Naive thymus-derived CD4-positive, alpha-beta T cell (primary cell): ENCODE measurements around the gene CDK5RAP2. TPM values are rescaled to one million over a fixed set of nuclear protein-coding genes. Genes with fewer than 3 reads are reported as not detected.

Experiments used
- ATAC-seq: fragments of 150-1000 bp; cut with Tn5 transposase; 2 replicates; pipeline ENCODE4 v1.10.0; 2021; ENCODE audit warnings: mild to moderate bottlenecking, moderate library complexity
- CTCF ChIA-PET: fragments of 350-600 bp; sonication (Branson Sonifier 250); formaldehyde crosslinking; loops from one replicate; lab custom pipeline; 2021; ENCODE audit warnings: antibody characterized with exemption; lab: Charles Lee
- POLR2A ChIA-PET: fragments of 350-600 bp; sonication (Branson Sonifier 250); formaldehyde crosslinking; loops from one replicate; lab custom pipeline; 2021; ENCODE audit warnings: antibody characterized with exemption, inconsistent platforms; lab: Charles Lee
- DNase-seq, 9 donors: peaks; one replicate each; pipeline versions ENCODE4 v3.0.0 to v3.0.0-alpha.2; 2020 to 2022; ENCODE audit warnings: mixed read lengths in 1 of 9
- H3K27ac ChIP-seq: one replicate; pipeline ENCODE4 v1.7.0; 2013; ENCODE audit warnings: mild to moderate bottlenecking, low read depth, low read length, moderate library complexity
- H3K27me3 ChIP-seq, 2 donors: one replicate each; pipeline ENCODE4 v1.7.0; 2013; ENCODE audit warnings: low read length in 2 of 2, mild to moderate bottlenecking in 2 of 2, moderate library complexity in 2 of 2; ENCODE audit not compliant: control insufficient read depth in 2 of 2, insufficient read depth in 2 of 2
- H3K36me3 ChIP-seq, 3 experiments: 1 replicate in 2 of 3; 2 replicates in 1 of 3; pipeline ENCODE4 v1.7.0; 2013; ENCODE audit warnings: low read length in 3 of 3, mild to moderate bottlenecking in 3 of 3, moderate library complexity in 1 of 3; ENCODE audit not compliant: insufficient read depth in 3 of 3, control insufficient read depth in 2 of 3
- H3K4me1 ChIP-seq, 2 donors: one replicate each; pipeline ENCODE4 v1.7.0; 2013; ENCODE audit warnings: low read length in 2 of 2, mild to moderate bottlenecking in 2 of 2, moderate library complexity in 1 of 2; ENCODE audit not compliant: control insufficient read depth in 2 of 2, insufficient read depth in 2 of 2
- H3K4me3 ChIP-seq: 2 replicates; pipeline ENCODE4 v1.7.0; 2013; ENCODE audit warnings: mild to moderate bottlenecking, low read length
- H3K9me3 ChIP-seq, 3 experiments: 1 replicate in 2 of 3; 2 replicates in 1 of 3; pipeline ENCODE4 v1.7.0; 2013; ENCODE audit warnings: low read length in 3 of 3; ENCODE audit not compliant: control insufficient read depth in 2 of 3
- H3K27ac Mint-ChIP-seq, 9 donors: one replicate each; pipeline ENCODE4 v1.8.0; 2020 to 2022; ENCODE audit warnings: mixed read lengths in 9 of 9, mild to moderate bottlenecking in 8 of 9, moderate library complexity in 5 of 9, inconsistent platforms in 2 of 9
- H3K27me3 Mint-ChIP-seq, 5 donors: one replicate each; pipeline ENCODE4 v1.8.0; 2021 to 2022; ENCODE audit warnings: mixed read lengths in 5 of 5, mild to moderate bottlenecking in 1 of 5
- H3K36me3 Mint-ChIP-seq, 5 donors: one replicate each; pipeline ENCODE4 v1.8.0; 2020 to 2022; ENCODE audit warnings: mixed read lengths in 5 of 5, mild to moderate bottlenecking in 3 of 5, inconsistent platforms in 1 of 5
- H3K4me1 Mint-ChIP-seq, 7 donors: one replicate each; pipeline ENCODE4 v1.8.0; 2020 to 2022; ENCODE audit warnings: mixed read lengths in 7 of 7, mild to moderate bottlenecking in 3 of 7, inconsistent platforms in 1 of 7
- H3K4me3 Mint-ChIP-seq, 10 donors: one replicate each; pipeline ENCODE4 v1.8.0; 2020 to 2022; ENCODE audit warnings: mild to moderate bottlenecking in 10 of 10, mixed read lengths in 10 of 10, moderate library complexity in 6 of 10, inconsistent platforms in 2 of 10
- H3K9me3 Mint-ChIP-seq, 11 donors: one replicate each; pipeline ENCODE4 v1.8.0; 2020 to 2022; ENCODE audit warnings: mixed read lengths in 11 of 11, mild to moderate bottlenecking in 4 of 11, inconsistent platforms in 1 of 11, moderate library complexity in 1 of 11
- intact Hi-C, 2 donors: fragments of 100-400 bp; cut with micrococcal nuclease; formaldehyde crosslinking; loops; one replicate each; pipeline ENCODE4 v1.15.1; 2023
- polyA plus RNA-seq, 2 donors: library from polyadenylated mRNA; unstranded; fragments of 300-500 nt; fragmentation: Illumina TruSeq; gene quantifications; one replicate each; pipeline ENCODE4 v1.2.3, GENCODE V29; 2021
- total RNA-seq, 6 experiments: library from RNA in 5 of 6; stranded (reverse) in 5 of 6; gene quantifications; 1 replicate in 5 of 6; 2 replicates in 1 of 6; pipeline ENCODE4 v1.2.3 and lab custom pipeline; 2021 to 2026

Gene CDK5RAP2
- total and polyA plus RNA-seq, 7 experiments from 2014 or later: 23.7 to 98.1 (median 66.7) TPM

DNA sequence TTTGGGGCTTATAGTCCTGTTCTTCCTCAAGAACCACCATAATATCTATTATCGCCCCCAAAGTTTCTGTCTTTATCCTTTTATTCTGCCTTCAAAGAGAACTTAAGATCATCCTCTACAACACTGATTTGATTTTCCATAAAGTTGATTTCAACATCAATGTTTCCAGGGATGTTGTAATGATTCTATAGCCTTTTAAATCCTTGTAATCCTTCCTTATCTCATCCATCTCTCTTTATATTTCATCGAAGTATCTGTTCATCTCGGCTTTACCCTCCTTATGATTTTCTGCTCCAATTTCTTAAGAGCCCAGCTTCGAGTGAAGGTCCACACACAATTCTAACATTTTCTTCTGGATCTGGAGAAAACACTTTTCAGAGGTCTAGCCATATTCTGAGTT, 218.4 kb downstream of the CDK5RAP2 start:
- no peaks in the 10 kb centered on the region for H3K36me3 ChIP-seq
- Mint-ChIP-seq H3K36me3 (peaks cover 0 to 5% (median 4%) of the 10 kb centered on the region in 5 donors), H3K27me3 (peaks cover 0 to 4% (median 3%) of the 10 kb centered on the region in 5 donors), H3K4me3 (no peak overlapping the region), H3K27ac (no peak overlapping the region), H3K4me1 (no peaks in the 10 kb centered on the region), H3K9me3 (peaks cover 0 to 3% (median 0%) of the 10 kb centered on the region in 11 donors)
- H3K27me3 ChIP-seq: no peaks in the 10 kb centered on the region
- DNase-seq: no peak
- CTCF ChIA-PET: interaction anchor here (0.6 kb wide), 1 partner anchor 59 kb away, joined by 5 read pairs; no protein-coding TSS in a partner anchor
- ATAC-seq: no peak
- POLR2A ChIA-PET: no interaction called here
- H3K9me3 ChIP-seq: no peaks in the 10 kb centered on the region
- intact Hi-C loops: no loop called here
- no peak overlapping the region for H3K4me3 ChIP-seq
- H3K27ac ChIP-seq: no peak overlapping the region
- no peaks in the 10 kb centered on the region for H3K4me1 ChIP-seq

DNA sequence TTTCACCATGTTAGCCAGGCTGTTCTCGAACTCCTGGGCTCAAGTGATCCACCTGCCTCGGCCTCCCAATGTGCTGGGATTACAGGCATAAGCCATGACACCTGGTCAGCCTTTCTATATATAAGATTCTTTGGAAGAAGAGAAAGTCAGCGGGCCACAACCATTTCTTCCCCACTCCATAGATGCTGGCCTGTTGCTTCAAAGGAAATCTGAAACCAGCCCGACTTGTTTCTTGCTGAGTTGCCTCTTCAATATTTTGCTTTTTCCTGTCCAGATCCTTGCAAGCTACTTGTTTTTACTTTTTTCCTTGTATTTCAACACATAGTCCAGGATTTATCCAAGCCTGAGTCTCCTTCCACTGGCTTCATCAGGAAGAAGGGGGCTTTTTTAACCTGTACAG, 219.5 kb downstream of the CDK5RAP2 start:
- H3K27me3 Mint-ChIP-seq: peaks cover 0 to 4% (median 3%) of the 10 kb centered on the region in 5 donors
- intact Hi-C loops: no loop called here
- DNase-seq (no peak), ATAC-seq (no peak)
- no peak overlapping the region for H3K4me3 ChIP-seq
- peaks cover 0 to 5% (median 0%) of the 10 kb centered on the region in 11 donors for H3K9me3 Mint-ChIP-seq
- H3K4me1 ChIP-seq: no peaks in the 10 kb centered on the region
- ChIA-PET CTCF (no interaction called here), POLR2A (no interaction called here)
- H3K36me3 Mint-ChIP-seq: peaks cover 0 to 9% (median 5%) of the 10 kb centered on the region in 5 donors
- no peaks in the 10 kb centered on the region for H3K27me3 ChIP-seq
- H3K9me3 ChIP-seq: no peaks in the 10 kb centered on the region
- H3K4me3 Mint-ChIP-seq: no peak overlapping the region
- H3K27ac Mint-ChIP-seq: no peak overlapping the region
- H3K27ac ChIP-seq: no peak overlapping the region
- H3K4me1 Mint-ChIP-seq: no peaks in the 10 kb centered on the region
- no peaks in the 10 kb centered on the region for H3K36me3 ChIP-seq

DNA sequence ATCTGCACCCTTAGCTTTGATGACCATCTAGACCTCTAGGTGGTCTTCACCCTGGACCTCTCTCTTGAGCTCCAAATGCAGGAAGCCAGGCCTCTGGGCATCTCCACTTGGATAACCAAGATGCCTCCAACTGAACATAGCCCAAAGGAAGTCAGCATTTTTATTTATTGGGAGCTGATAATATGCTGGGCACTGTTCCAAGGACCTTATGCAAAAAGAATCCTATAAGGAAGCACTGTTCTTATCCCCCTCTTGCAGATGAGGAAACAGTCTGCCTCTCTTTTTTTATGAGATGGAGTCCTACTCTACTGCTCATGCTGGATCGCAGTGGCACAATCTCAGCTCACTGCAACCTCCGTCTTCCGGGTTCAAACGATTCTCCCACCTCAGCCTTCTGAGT, 219.9 kb downstream of the CDK5RAP2 start:
- ATAC-seq (no peak), DNase-seq (no peak)
- Histone ChIP-seq H3K36me3 (no peaks in the 10 kb centered on the region), H3K4me3 (no peak overlapping the region), H3K27me3 (no peaks in the 10 kb centered on the region), H3K4me1 (no peaks in the 10 kb centered on the region), H3K9me3 (no peaks in the 10 kb centered on the region), H3K27ac (no peak overlapping the region)
- CTCF ChIA-PET: no interaction called here
- intact Hi-C loops: no loop called here
- H3K9me3 Mint-ChIP-seq: peaks cover 0 to 5% (median 0%) of the 10 kb centered on the region in 11 donors
- peaks cover 0 to 9% (median 3%) of the 10 kb centered on the region in 5 donors for H3K36me3 Mint-ChIP-seq
- peaks cover 0 to 4% (median 2%) of the 10 kb centered on the region in 5 donors for H3K27me3 Mint-ChIP-seq
- no peaks in the 10 kb centered on the region for H3K4me1 Mint-ChIP-seq
- H3K27ac Mint-ChIP-seq: no peak overlapping the region
- H3K4me3 Mint-ChIP-seq: no peak overlapping the region
- POLR2A ChIA-PET: no interaction called here

DNA sequence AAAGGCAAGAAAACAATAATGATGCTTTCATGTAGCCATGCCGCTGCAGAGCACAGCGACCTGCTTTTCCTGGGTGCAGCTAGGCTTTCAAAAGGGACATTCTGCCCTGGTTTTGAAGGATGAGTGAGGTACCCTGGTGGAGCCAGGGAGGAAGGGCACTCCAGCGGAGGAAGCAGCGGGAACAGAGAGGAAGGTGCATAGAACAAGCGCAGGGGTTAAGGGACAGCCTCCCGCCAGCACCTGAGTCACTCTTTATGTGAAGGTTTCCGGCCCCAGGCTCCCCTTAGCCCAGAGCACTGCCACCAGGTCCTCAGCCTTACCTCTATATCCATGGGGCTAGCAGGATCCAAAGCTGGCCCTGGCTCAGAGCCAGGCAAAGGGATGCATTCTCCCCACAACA, 221.1 kb downstream of the CDK5RAP2 start:
- Histone ChIP-seq H3K36me3 (no peaks in the 10 kb centered on the region), H3K9me3 (no peaks in the 10 kb centered on the region), H3K4me1 (no peaks in the 10 kb centered on the region), H3K27me3 (no peaks in the 10 kb centered on the region), H3K27ac (no peak overlapping the region), H3K4me3 (no peak overlapping the region)
- intact Hi-C loops: no loop called here
- Mint-ChIP-seq H3K9me3 (peaks cover 0 to 5% (median 0%) of the 10 kb centered on the region in 11 donors), H3K4me3 (no peak overlapping the region), H3K36me3 (peaks cover 0 to 9% (median 3%) of the 10 kb centered on the region in 5 donors), H3K27me3 (peaks cover 0 to 4% (median 0%) of the 10 kb centered on the region in 5 donors), H3K27ac (no peak overlapping the region), H3K4me1 (no peaks in the 10 kb centered on the region)
- ATAC-seq (no peak), DNase-seq (no peak)
- ChIA-PET CTCF (no interaction called here), POLR2A (no interaction called here)

DNA sequence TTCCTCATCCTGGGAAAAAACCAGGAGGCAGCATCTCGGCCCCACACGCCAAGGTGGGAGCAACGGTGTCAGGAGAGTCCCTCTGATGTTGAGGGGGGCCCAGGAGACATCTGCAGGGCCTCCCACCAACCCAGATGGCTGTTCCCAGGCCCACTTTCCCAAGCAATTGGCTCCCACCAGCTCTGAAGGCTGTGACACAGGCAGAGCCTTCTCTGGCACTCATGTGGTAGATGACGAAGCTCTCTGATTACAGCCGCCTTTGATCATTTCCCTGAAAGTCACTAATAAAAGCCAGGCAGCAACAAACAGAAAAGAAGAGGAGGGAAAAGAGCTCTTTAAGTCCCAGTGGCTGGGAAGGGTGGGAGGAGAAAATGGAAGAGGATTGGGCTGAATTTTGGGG, 226.5 kb downstream of the CDK5RAP2 start:
- ChIA-PET CTCF (no interaction called here), POLR2A (interaction anchor here (0.6 kb wide), 1 partner anchor 1320 kb away, joined by 3 read pairs; no protein-coding TSS in a partner anchor)
- peaks cover 0 to 9% (median 4%) of the 10 kb centered on the region in 5 donors for H3K36me3 Mint-ChIP-seq
- peaks cover 0 to 5% (median 0%) of the 10 kb centered on the region in 11 donors for H3K9me3 Mint-ChIP-seq
- Histone ChIP-seq H3K4me3 (no peak overlapping the region), H3K36me3 (no peaks in the 10 kb centered on the region), H3K27me3 (no peaks in the 10 kb centered on the region), H3K27ac (no peak overlapping the region), H3K4me1 (no peaks in the 10 kb centered on the region), H3K9me3 (no peaks in the 10 kb centered on the region)
- DNase-seq: no peak
- peaks cover 0 to 7% (median 6%) of the 10 kb centered on the region in 5 donors for H3K27me3 Mint-ChIP-seq
- ATAC-seq: no peak
- H3K4me1 Mint-ChIP-seq: peaks cover 0 to 8% (median 0%) of the 10 kb centered on the region in 7 donors
- no peak overlapping the region for H3K4me3 Mint-ChIP-seq
- intact Hi-C loops: no loop called here
- H3K27ac Mint-ChIP-seq: no peak overlapping the region

DNA sequence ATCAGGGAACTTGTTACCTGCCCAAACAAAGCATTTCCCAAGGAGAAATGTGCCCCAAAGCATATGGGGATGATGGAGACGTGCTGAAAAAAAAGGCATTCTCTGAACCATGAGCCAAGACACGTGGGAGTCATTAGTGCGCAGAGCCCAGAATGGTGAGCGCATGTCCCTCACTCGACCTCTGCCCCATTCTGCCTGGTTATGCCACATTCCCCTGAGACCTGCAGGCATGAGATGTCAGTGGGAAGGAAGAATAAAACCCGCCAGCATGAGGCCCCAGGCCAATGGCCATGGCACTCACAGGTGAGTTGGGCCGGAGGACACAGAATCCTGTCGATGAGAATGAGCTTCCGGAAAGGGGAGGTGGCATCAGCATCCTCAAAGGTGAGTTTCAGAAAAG, 228.9 kb downstream of the CDK5RAP2 start:
- peaks cover 0 to 8% (median 7%) of the 10 kb centered on the region in 5 donors for H3K27me3 Mint-ChIP-seq
- Histone ChIP-seq H3K9me3 (no peaks in the 10 kb centered on the region), H3K27me3 (no peaks in the 10 kb centered on the region), H3K27ac (no peak overlapping the region), H3K4me3 (no peak overlapping the region), H3K4me1 (no peaks in the 10 kb centered on the region), H3K36me3 (no peaks in the 10 kb centered on the region)
- DNase-seq (no peak), ATAC-seq (no peak)
- intact Hi-C loops: no loop called here
- peaks cover 0 to 8% (median 0%) of the 10 kb centered on the region in 7 donors for H3K4me1 Mint-ChIP-seq
- no peak overlapping the region for H3K4me3 Mint-ChIP-seq
- no peak overlapping the region for H3K27ac Mint-ChIP-seq
- H3K9me3 Mint-ChIP-seq: peaks cover 0 to 3% (median 0%) of the 10 kb centered on the region in 11 donors
- peaks cover 0 to 4% (median under 1%) of the 10 kb centered on the region in 5 donors for H3K36me3 Mint-ChIP-seq
- ChIA-PET POLR2A (no interaction called here), CTCF (no interaction called here)

DNA sequence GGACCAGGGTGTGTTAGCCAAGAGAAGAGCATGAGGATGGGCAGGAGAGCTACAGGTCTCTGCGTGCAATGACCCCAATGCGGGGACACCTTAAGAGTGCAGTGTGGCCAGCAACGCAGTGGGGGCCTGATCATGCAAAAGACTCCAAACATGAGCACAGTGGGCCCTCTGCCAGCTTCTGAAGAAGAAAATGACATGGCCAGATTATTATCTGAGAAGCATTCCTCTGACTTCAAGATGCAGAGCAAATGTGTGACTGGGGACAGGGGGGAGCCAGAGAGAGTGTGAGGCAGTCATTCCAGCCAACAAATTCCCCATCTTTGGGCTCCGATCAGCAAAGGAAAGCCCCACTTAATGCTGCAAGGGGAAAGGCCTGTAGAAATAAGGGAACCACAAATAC, 229.4 kb downstream of the CDK5RAP2 start:
- H3K27me3 ChIP-seq: no peaks in the 10 kb centered on the region

More for the DNA sequence above, 229.4 kb downstream of the CDK5RAP2 start:
- H3K27me3 Mint-ChIP-seq: peaks cover 0 to 8% (median 7%) of the 10 kb centered on the region in 5 donors
- H3K4me1 Mint-ChIP-seq: peaks cover 0 to 8% (median 0%) of the 10 kb centered on the region in 7 donors
- no peak overlapping the region for H3K27ac Mint-ChIP-seq
- ATAC-seq (no peak), DNase-seq (no peak)
- Histone ChIP-seq H3K4me1 (no peaks in the 10 kb centered on the region), H3K4me3 (no peak overlapping the region), H3K36me3 (no peaks in the 10 kb centered on the region), H3K27ac (no peak overlapping the region), H3K9me3 (no peaks in the 10 kb centered on the region)
- peaks cover 0 to 4% (median 0%) of the 10 kb centered on the region in 5 donors for H3K36me3 Mint-ChIP-seq
- no peak overlapping the region for H3K4me3 Mint-ChIP-seq
- intact Hi-C loops: no loop called here
- H3K9me3 Mint-ChIP-seq: peaks cover 0 to 1% (median 0%) of the 10 kb centered on the region in 11 donors
- POLR2A ChIA-PET: no interaction called here
- CTCF ChIA-PET: no interaction called here
